NCI-H1092 treated with DMSO at 0.1 percent for 48 hours (cell line): ENCODE data around the gene UTY.

Experiments used
- DNase-seq: peaks from one replicate; lab custom pipeline; 2025; lab: John Stamatoyannopoulos, UW

Gene UTY

GRCh38 chrY:13479828-13480227 is at the start of gene UTY:
Gene UTY (minus strand): TSS chrY:13480033. CDS start chrY:13479665, 368 bp downstream.
- peak; percentile 61 for DNase-seq

GRCh38 chrY:13520474-13520873 is 40.6 kb upstream of the UTY start:
- no peak for DNase-seq

- no peak for DNase-seq
These were observed 21.4 kb upstream of the UTY start for GRCh38 chrY:13501215-13501614.

- DNase-seq, result no peak
These were observed 13.9 kb upstream of the UTY start for GRCh38 chrY:13493737-13494136.

DNA sequence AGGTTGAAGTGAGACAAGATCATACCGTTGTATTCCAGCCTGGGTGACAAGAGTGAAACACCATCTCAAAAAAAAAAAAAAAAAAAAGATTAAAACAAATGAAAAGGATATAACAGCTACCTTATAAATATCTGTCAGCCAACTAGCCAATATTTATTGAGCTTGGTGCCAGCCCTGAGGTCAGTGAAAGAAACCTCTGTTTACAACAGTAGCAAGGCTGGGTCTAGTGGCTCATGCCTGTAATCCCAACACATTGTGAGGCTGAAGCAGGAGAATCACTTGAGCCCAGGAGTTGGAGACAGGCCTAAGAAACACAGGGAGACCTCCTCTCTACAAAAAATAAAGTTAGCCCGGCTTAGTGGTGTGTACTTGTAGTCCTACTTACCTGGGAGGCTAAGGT is 12.6 kb upstream of the UTY start:
- no peak for DNase-seq

DNA sequence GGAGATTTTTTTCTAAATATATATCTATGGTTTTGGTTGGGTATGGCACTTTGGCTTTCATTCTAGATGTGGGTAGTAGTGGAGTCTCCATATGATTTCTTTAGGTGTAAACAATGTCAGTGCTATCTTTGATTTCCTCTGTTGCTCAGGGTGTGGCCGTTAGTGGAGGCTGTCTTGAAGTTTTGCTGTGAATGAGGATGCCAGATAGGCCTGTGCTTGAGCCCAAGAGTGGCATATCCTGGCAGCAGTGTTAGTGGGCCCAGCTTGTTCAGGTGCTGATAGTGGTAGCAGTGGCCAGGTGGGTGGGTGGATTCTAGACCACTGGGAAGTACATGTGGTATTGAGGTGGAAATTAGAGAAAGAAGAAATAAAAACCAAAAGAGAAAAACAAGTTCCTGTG is 8.9 kb upstream of the UTY start:
- DNase-seq, result no peak

- peak; percentile 32 for DNase-seq
These were observed 617 bp downstream of the UTY start for GRCh38 chrY:13479121-13479711.

DNA sequence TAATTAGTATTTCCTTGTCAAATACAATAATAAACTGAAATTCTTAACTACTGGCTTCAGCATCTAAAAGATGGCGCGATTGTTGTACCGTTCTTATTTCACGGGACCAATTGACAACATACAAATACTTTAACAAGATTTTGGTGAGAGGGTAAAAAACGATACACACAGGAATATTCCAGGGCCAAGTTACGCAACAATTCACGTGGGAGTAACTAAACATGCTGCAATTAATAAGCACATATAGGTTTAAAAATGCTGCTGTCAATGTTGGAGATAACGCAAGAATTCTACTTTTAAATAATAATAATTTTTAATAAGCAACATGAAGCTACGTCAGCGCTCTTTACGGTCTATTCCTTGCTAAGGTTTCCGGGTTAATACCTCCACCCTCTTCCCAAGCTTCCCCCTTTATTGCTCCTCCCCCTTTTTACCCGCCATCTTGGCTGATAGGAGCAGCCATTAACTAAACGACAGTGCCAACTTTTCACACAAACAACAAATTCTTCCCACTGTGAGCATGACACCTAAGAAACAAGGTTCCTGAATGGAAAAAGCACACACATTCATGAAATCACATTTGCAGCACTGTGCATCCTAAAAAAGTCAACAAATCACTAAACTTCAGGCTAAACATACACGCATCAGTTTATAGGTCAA is 1.6 kb downstream of the UTY start:
- DNase-seq, result peak; percentile 42

DNA sequence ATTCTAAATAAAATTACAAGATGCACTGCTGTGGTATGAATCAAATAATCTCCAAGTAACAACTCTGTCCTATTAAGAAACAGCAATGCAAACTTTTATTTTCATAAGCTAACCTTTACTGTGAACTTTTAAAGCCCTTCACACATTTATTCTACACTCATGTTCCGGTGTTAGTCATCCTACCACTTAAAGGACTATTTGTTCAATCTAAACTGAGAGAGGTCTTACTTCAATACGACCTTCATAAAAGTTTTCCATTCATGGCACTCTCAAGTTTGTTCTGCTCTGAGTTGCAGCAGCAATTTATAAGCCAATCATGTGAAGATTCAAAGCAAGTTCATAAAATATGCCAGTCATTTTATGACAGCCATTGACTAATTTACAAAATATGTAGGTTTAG is 4.8 kb downstream of the UTY start:
- DNase-seq, result no peak

GRCh38 chrY:13451572-13451971 is 28.3 kb downstream of the UTY start:
- DNase-seq, result no peak

DNA sequence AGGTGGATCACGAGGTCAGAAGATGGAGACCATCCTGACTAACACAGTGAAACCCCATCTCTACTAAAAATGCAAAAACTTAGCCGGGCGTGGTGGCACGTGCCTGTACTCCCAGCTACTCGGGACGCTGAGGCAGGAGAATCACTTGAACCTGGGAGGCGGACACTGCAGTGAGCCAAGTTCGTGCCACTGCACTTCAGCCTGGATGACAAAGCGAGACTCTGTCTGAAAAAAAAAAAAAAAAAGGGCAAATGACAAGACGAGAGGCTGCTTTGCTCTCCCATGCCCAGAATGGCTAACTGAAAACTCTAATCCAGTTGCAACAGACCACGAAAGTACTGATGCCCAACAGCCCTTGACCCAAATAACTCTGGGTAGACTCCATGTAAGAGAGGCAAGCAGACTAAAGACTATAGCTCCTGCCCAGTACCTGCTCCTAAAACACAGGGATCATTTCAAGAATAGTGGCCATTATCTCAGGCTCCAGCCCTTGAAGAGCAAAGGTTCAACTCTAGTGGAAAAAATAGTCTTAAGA is 29.2 kb downstream of the UTY start:
- no peak for DNase-seq

DNA sequence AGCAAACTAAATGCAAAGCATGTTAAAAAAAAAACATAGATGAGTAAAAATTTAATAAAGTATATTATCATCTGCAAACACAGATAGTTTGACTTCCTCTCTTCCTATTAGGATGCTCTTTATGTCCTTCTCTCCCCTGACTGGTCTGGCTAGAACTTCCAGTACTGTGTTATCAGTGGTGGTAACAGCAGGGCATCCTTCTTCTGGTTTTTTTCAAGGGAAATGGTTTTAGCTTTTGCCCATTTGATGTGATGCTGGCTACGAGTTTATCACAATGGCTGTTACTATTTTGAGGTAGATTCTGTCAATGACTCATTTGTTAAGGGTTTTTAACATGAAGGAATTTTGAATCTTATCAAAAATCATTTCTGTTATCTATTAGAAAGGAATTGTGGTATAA is 34.3 kb downstream of the UTY start:
- no peak for DNase-seq

DNA sequence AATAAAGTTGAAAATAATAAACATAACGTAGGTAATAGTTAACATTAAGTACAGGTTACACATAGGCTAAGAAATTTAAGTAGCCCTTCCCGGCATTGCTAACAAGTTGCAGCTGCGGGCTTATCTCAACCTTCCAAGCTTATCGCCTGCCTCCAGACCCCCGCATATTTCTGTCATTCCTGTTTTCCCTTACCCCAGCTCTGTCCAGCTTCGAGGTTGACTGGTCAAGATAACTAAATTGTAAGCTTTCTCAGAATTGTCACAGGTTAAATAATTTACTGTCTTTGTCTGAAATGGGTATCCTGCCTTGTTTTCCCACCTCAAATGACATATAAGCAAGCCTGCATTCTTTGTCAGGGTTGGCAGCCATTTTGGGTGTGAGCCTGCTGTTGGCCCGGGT is 36.7 kb downstream of the UTY start:
- DNase-seq, result no peak

DNA sequence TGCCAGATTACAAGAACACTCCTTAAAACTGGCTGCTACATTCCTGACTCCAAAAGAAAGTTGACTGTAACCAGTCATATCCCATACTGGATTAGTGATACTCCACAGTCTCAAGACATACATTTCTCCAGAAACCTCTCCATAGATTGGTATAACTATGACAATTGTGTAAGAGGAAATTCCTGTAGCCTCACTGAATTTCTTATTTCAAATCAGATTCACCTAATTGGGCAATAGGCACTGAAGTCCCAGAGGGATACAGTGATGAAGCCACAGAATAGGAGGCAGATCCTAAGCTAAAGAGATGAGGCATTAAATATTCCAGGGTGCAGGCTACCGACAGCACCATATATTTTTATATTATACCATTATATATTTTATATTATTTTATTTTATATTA is 39.0 kb downstream of the UTY start:
- DNase-seq, result no peak

DNA sequence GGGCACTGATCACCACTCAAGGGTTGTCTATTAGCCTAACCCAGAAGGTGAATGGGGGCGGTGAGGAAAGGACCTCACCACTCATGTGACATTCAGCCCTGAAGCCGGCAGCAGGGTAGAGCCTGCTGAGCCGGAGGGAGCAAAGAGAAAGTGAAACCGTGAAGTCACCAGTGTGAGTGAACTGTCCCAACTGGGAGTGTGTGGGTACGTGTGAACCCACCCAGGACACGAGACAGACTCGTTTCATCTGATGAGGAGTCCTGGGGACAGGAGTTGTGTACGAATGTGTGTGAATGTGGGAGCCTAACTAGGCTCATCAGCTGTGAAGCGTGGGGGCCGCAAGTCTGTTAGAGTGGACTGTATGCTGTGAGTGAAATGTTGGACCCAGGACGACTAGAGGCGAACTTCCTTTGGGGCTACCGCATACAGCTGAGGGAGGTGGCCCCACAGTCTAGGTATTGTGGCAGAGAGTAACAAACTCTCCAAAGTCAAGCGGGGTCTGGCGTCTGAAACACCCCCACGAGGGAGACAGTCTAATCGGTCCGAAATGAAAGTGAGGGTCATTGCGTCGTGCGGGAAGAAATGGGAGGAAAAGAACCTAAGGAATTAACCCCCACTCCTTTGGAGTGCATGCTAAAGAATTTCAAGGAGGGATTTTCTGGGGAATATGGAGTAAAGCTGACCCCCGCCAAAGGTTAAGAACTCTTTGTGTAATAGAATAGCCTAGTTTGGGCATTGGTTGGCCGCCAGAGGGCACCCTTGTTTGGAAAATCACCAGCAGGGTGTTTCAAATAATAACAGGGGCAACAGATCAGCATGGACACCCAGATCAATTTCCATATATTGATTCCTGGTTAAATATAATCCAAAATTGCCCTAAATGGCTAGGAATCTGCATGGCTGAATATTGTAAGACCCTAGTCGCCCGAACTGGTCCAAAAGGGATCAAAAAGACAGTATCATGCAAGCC is 43.6 kb downstream of the UTY start:
- DNase-seq, result no peak

- DNase-seq, result no peak
These were observed 44.4 kb downstream of the UTY start for GRCh38 chrY:13435206-13435967.

DNA sequence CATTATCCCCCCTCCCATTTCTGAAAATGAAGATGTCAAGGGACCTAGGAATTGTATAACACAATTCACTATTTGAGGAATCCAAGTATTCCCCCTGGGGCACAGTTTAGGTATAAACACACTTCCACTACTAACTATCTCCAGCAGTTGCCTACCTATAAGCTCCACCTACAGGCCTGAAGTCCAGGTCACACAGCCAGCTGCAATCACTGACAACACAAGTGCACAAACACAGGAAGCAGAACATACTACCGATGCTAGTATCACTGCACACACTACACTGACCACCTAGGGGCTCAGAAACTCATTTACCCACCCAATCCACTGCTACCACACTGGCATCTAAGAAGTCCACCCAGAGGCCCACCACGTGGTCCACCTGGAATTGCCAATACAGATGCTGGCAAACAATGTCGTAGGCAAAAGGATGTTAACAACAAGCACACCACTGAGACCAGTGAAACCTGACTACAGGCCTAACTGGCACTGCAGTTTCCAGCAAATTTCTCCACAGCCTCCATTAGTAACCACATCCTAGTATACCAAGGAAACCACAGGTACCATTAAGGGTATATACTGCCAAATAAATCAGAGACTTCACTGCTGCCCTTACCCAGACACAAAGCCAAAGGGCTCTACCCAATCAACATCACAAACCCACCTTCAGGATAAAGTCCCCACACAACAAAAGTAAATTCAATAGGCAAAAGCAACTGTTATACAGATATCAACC is 47.4 kb downstream of the UTY start:
- no peak for DNase-seq

- no peak for DNase-seq
These were observed 50.3 kb downstream of the UTY start for GRCh38 chrY:13429551-13429950.

DNA sequence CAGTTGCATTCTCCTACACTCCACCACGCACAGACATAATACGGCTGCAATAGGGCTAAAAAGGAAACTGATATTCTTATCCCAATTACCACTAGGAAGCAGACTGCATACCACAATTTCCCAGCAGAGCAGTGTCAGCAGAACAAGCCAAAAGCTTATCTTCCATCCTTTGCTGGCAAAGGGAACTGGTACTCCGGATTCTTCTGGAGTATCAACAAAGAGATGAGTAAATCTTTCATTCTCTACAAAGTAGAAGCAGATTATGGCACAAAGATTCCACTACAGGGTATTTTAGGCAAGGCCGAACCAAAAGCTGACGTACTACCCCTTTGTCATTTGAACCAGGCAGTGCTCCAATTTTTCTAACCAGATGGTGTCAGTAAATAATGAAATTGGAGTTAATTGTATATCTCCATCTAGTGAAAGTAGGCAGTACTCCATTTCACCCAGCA is 56.5 kb downstream of the UTY start:
- DNase-seq, result no peak

GRCh38 chrY:13416869-13417661 is 62.8 kb downstream of the UTY start:
- DNase-seq, result no peak
